SK-N-SH (cell line): ENCODE measurements around the gene NECTIN3. TPM values are rescaled to one million over a fixed set of nuclear protein-coding genes. Genes with fewer than 3 reads are reported as not detected.

Source experiments
- CTCF ChIA-PET: fragments of 300-600, 350-600 bp; formaldehyde crosslinking; extraction: SDS; loops from one replicate; lab custom pipeline; 2021; lab: Yijun Ruan, JAX
- POLR2A ChIA-PET: fragments of 350-600 bp; sonication (Branson Sonifier 250); formaldehyde crosslinking; extraction: SDS; loops from one replicate; lab custom pipeline; 2020; ENCODE audit warnings: antibody characterized with exemption, inconsistent platforms; lab: Yijun Ruan, JAX
- DNase-seq: peaks from one replicate; pipeline ENCODE4 v3.0.0; 2012
- H2AFZ ChIP-seq: fragments of 200-600 bp; sonication (generic); 2 replicates; pipeline ENCODE4 v1.8.1; 2016; ENCODE audit warnings: antibody characterized with exemption, mild to moderate bottlenecking, low read depth
- H3F3A ChIP-seq: fragments of 200-600 bp; sonication (generic); replicated peaks from 2 replicates; pipeline ENCODE3; 2016; ENCODE audit warnings: antibody characterized with exemption, mild to moderate bottlenecking; ENCODE audit not compliant: insufficient read depth
- H3K27ac ChIP-seq, 2 experiments: fragments of 200-500 bp in 1 of 2; fragments of 200-600 bp in 1 of 2; sonication (Bioruptor generic) in 1 of 2; sonication (generic), shearing (Covaris generic) in 1 of 2; 2 replicates each; pipeline versions ENCODE4 v1.5.1 to v1.6.1; 2014 to 2016; ENCODE audit warnings: low read depth in 2 of 2, inconsistent platforms in 1 of 2, low read length in 1 of 2, mild to moderate bottlenecking in 1 of 2, mixed read lengths in 1 of 2
- H3K27me3 ChIP-seq: fragments of 200-600 bp; sonication (generic), shearing (Covaris generic); 2 replicates; pipeline ENCODE4 v1.6.1; 2016; ENCODE audit warnings: mixed run types; ENCODE audit not compliant: insufficient read depth
- H3K36me3 ChIP-seq, 2 experiments: fragments of 200-500 bp in 1 of 2; fragments of 200-600 bp in 1 of 2; sonication (Bioruptor generic) in 1 of 2; sonication (generic) in 1 of 2; replicated peaks in 1 of 2; 2 replicates each; pipeline versions ENCODE3 to v1.5.1; 2014 to 2016; ENCODE audit warnings: low read length in 1 of 2, mild to moderate bottlenecking in 1 of 2; ENCODE audit not compliant: insufficient read depth in 2 of 2, control insufficient read depth in 1 of 2
- H3K4me1 ChIP-seq, 2 experiments: fragments of 200-500 bp in 1 of 2; fragments of 200-600 bp in 1 of 2; sonication (Bioruptor generic) in 1 of 2; sonication (generic), shearing (Covaris generic) in 1 of 2; 2 replicates each; pipeline versions ENCODE4 v1.5.1 to v1.6.1; 2014 to 2016; ENCODE audit warnings: low read depth in 1 of 2, low read length in 1 of 2, mixed run types in 1 of 2; ENCODE audit not compliant: insufficient read depth in 2 of 2, control insufficient read depth in 1 of 2
- H3K4me2 ChIP-seq: fragments of 200-600 bp; sonication (generic), shearing (Covaris generic); 2 replicates; pipeline ENCODE4 v1.6.1; 2017; ENCODE audit warnings: mixed run types
- H3K4me3 ChIP-seq, 2 experiments: fragments of 200-500 bp in 1 of 2; fragments of 200-600 bp in 1 of 2; sonication (Bioruptor generic) in 1 of 2; sonication (generic), shearing (Covaris generic) in 1 of 2; 2 replicates each; pipeline versions ENCODE4 v1.5.1 to v1.8.1; 2014 to 2016; ENCODE audit warnings: low read depth in 2 of 2, inconsistent platforms in 1 of 2, low read length in 1 of 2, mild to moderate bottlenecking in 1 of 2, mixed read lengths in 1 of 2, moderate library complexity in 1 of 2
- H3K79me2 ChIP-seq: fragments of 200-600 bp; sonication (generic); 2 replicates; pipeline ENCODE4 v1.8.1; 2017; ENCODE audit warnings: mild to moderate bottlenecking; ENCODE audit not compliant: insufficient read depth
- H3K9ac ChIP-seq: fragments of 200-600 bp; sonication (generic); 2 replicates; pipeline ENCODE4 v1.6.1; 2017; ENCODE audit warnings: mixed run types
- H3K9me2 ChIP-seq: fragments of 200-600 bp; sonication (generic); 2 replicates; pipeline ENCODE4 v1.6.1; 2017; ENCODE audit warnings: mixed run types
- H3K9me3 ChIP-seq: fragments of 200-600 bp; sonication (generic); 2 replicates; pipeline ENCODE4 v1.6.1; 2017; ENCODE audit warnings: mixed run types, mild to moderate bottlenecking, moderate library complexity
- H4K20me1 ChIP-seq: fragments of 200-600 bp; sonication (generic); 2 replicates; pipeline ENCODE4 v1.6.1; 2017; ENCODE audit warnings: mild to moderate bottlenecking, mixed run types; ENCODE audit not compliant: insufficient read depth
- CHD2 ChIP-seq: fragments of 150-350 bp; IDR thresholded peaks from 2 replicates; pipeline ENCODE4 v1.6.1; 2018; ENCODE audit warnings: low read length; ENCODE audit not compliant: partially characterized antibody
- EP300 ChIP-seq, 2 experiments: IDR thresholded peaks; 2 replicates each; pipeline versions ENCODE4 v1.4.0 to v1.6.1; 2012; ENCODE audit warnings: borderline replicate concordance in 1 of 2, low read depth in 1 of 2, low read length in 1 of 2
- EZH2phosphoT487 ChIP-seq: fragments of 200-600 bp; sonication (generic); IDR thresholded peaks from 2 replicates; pipeline ENCODE4 v1.6.1; 2017; ENCODE audit warnings: low read depth, mixed run types, mild to moderate bottlenecking, antibody characterized with exemption, moderate library complexity, borderline replicate concordance
- FOSL2 ChIP-seq: IDR thresholded peaks from 2 replicates; pipeline ENCODE4 v1.4.0; 2012; ENCODE audit warnings: low read depth, mild to moderate bottlenecking, moderate library complexity, borderline replicate concordance
- FOXJ3 ChIP-seq: sonication (generic); formaldehyde crosslinking; IDR thresholded peaks from 2 replicates; pipeline ENCODE4 v1.5.1; 2020; ENCODE audit warnings: mild to moderate bottlenecking, missing genetic modification reagents
- FOXM1 ChIP-seq: IDR thresholded peaks from 2 replicates; pipeline ENCODE4 v1.4.0; 2012; ENCODE audit warnings: low read depth, mild to moderate bottlenecking
- GATA2 ChIP-seq: sonication (generic); formaldehyde crosslinking; IDR thresholded peaks from 2 replicates; pipeline ENCODE4 v1.5.0; 2020; ENCODE audit warnings: mild to moderate bottlenecking, missing genetic modification reagents
- IRF3 ChIP-seq: fragments of 150-350 bp; IDR thresholded peaks from 2 replicates; pipeline ENCODE4 v1.6.1; 2016; ENCODE audit warnings: mild to moderate bottlenecking, low read depth, low read length
- MAX ChIP-seq: IDR thresholded peaks from 2 replicates; pipeline ENCODE4 v1.4.0; 2012; ENCODE audit warnings: low read depth
- MEF2A ChIP-seq: IDR thresholded peaks from 2 replicates; pipeline ENCODE4 v1.4.0; 2012; ENCODE audit warnings: low read depth, borderline replicate concordance
- NFIC ChIP-seq: IDR thresholded peaks from 2 replicates; pipeline ENCODE4 v1.4.0; 2012; ENCODE audit warnings: borderline replicate concordance
- NRF1 ChIP-seq: IDR thresholded peaks from 2 replicates; pipeline ENCODE4 v1.6.1; 2012; ENCODE audit warnings: low read depth, mild to moderate bottlenecking, low read length
- POLR2AphosphoS5 ChIP-seq: IDR thresholded peaks from 2 replicates; pipeline ENCODE4 v1.6.1; 2012; ENCODE audit warnings: low read depth, low read length
- RAD21 ChIP-seq: IDR thresholded peaks from 2 replicates; pipeline ENCODE4 v1.6.1; 2012; ENCODE audit warnings: mild to moderate bottlenecking, low read length
- RCOR1 ChIP-seq: fragments of 150-350 bp; IDR thresholded peaks from 2 replicates; pipeline ENCODE4 v1.6.1; 2017; ENCODE audit warnings: antibody characterized with exemption, low read length
- RFX5 ChIP-seq: IDR thresholded peaks from 2 replicates; pipeline ENCODE4 v1.6.1; 2012; ENCODE audit warnings: mild to moderate bottlenecking, improper control_type of control experiment, low read length
- RXRA ChIP-seq: IDR thresholded peaks from 2 replicates; pipeline ENCODE4 v1.4.0; 2012; ENCODE audit warnings: low read depth, mild to moderate bottlenecking, borderline replicate concordance
- SIN3A ChIP-seq: IDR thresholded peaks from 2 replicates; pipeline ENCODE4 v1.6.1; 2012; ENCODE audit warnings: low read depth, mild to moderate bottlenecking, low read length, moderate library complexity, borderline replicate concordance
- SMC3 ChIP-seq: IDR thresholded peaks from 2 replicates; pipeline ENCODE4 v1.6.1; 2012; ENCODE audit warnings: low read depth, low read length, improper control_type of control experiment
- TAF1 ChIP-seq: IDR thresholded peaks from 2 replicates; pipeline ENCODE4 v1.6.1; 2012; ENCODE audit warnings: low read depth, mild to moderate bottlenecking, low read length, moderate library complexity, borderline replicate concordance
- TEAD4 ChIP-seq: IDR thresholded peaks from 2 replicates; pipeline ENCODE4 v1.4.0; 2012; ENCODE audit warnings: mild to moderate bottlenecking, borderline replicate concordance; ENCODE audit not compliant: insufficient read depth
- USF1 ChIP-seq: IDR thresholded peaks from 2 replicates; pipeline ENCODE4 v1.4.0; 2012; ENCODE audit warnings: low read depth, borderline replicate concordance
- USF2 ChIP-seq: fragments of 150-350 bp; IDR thresholded peaks from 2 replicates; pipeline ENCODE4 v1.6.1; 2017; ENCODE audit warnings: antibody characterized with exemption, low read length, low read depth, borderline replicate concordance
- YY1 ChIP-seq: IDR thresholded peaks from 2 replicates; pipeline ENCODE4 v1.4.0; 2012; ENCODE audit warnings: low read depth, mild to moderate bottlenecking
- ZBTB33 ChIP-seq: IDR thresholded peaks from 2 replicates; pipeline ENCODE4 v1.4.0; 2012; ENCODE audit warnings: low read depth, borderline replicate concordance
- WGBS: methylation state at CpG from one replicate; pipeline ENCODE4 v1.1.6; 2017; ENCODE audit warnings: low lambda C conversion rate; 5-methylcytosine and 5-hydroxymethylcytosine counted together
- polyA plus RNA-seq, 3 experiments: library from polyadenylated mRNA; depleted of rRNA; stranded (reverse); fragments of >200 nt; gene quantifications; 2 replicates each; pipeline ENCODE4 v1.2.3, GENCODE V29; 2012

The NECTIN3 gene
- polyA plus RNA-seq, 1 of the 3 experiments (the other 2 are of a cell fraction) = 8.9 TPM

GRCh38 chr3:111084911-111085310 is 13.3 kb downstream of the NECTIN3 start:
- CTCF ChIA-PET = no interaction called here
- POLR2A ChIA-PET = no interaction called here
- Histone ChIP-seq H3K36me3 (peaks cover 0 to 7% of the 10 kb centered on the region in 2 experiments), H3K4me2 (no peak overlapping the region), H2AFZ (no peak overlapping the region), H3K4me3 (no peak overlapping the region), H3K79me2 (peaks cover 98% of the 10 kb centered on the region), H3F3A (peaks cover 19% of the 10 kb centered on the region), H3K27ac (no peak overlapping the region), H3K9me2 (no peaks in the 10 kb centered on the region), H3K9ac (no peak overlapping the region), H3K27me3 (no peaks in the 10 kb centered on the region), H3K4me1 (peaks cover 0 to under 1% of the 10 kb centered on the region in 2 experiments; a peak in 2 of 4 replicates), H4K20me1 (peaks cover 87% of the 10 kb centered on the region), H3K9me3 (no peaks in the 10 kb centered on the region)
- WGBS = 93% methylated on average over 2 of the region's 2 CpGs
- DNase-seq = no peak
- TF ChIP-seq GATA2 (no peak), USF1 (no peak), EZH2phosphoT487 (no peak), YY1 (no peak), TEAD4 (no peak), RCOR1 (no peak), FOXM1 (no peak), USF2 (no peak), EP300 (IDR thresholded peaks at IDR 0.05; ENCODE audit: borderline replicate concordance in 1 of 2, low read depth in 1 of 2, low read length in 1 of 2) (no peak), MAX (no peak), FOSL2 (no peak), RAD21 (no peak), RXRA (no peak), MEF2A (no peak), SMC3 (no peak), NFIC (no peak)

GRCh38 chr3:111087924-111088469 is 16.4 kb downstream of the NECTIN3 start:
- H3K27ac ChIP-seq = no peak overlapping the region
- ChIA-PET CTCF (interaction anchor here (0.7 to 0.8 kb wide), 2 partner anchors 8 to 11 kb away, joined by 3 to 4 read pairs; no protein-coding TSS in a partner anchor), POLR2A (no interaction called here)
- H3K36me3 ChIP-seq = peaks cover 0 to 7% of the 10 kb centered on the region in 2 experiments
- H3K4me2 ChIP-seq = no peak overlapping the region
- H3K9me3 ChIP-seq = no peaks in the 10 kb centered on the region
- H3K9me2 ChIP-seq = no peaks in the 10 kb centered on the region
- H3K9ac ChIP-seq = no peak overlapping the region
- H3K79me2 ChIP-seq = peaks cover 98% of the 10 kb centered on the region
- H3K4me1 ChIP-seq = no peaks in the 10 kb centered on the region; a peak in 1 of 4 replicates
- H2AFZ ChIP-seq = no peak overlapping the region
- H4K20me1 ChIP-seq = peaks cover 94% of the 10 kb centered on the region
- peaks cover 19% of the 10 kb centered on the region for H3F3A ChIP-seq
- no peaks in the 10 kb centered on the region for H3K27me3 ChIP-seq
- DNase-seq = no peak
- no peak overlapping the region for H3K4me3 ChIP-seq
- TF ChIP-seq EZH2phosphoT487 (no peak), GATA2 (no peak), RFX5 (no peak), NRF1 (no peak), FOXJ3 (CRISPR knock-in tag) (no peak), IRF3 (no peak), SIN3A (no peak), TAF1 (no peak), ZBTB33 (no peak), RXRA (no peak), POLR2AphosphoS5 (no peak), CHD2 (no peak), MEF2A (no peak), FOXM1 (no peak), NFIC (no peak)
